ENCODE measurements around the gene GSK3B. TPM values are rescaled to one million over a fixed set of nuclear protein-coding genes. Genes with fewer than 3 reads are reported as not detected.

The GSK3B gene
- total and polyA plus RNA-seq, 2 experiments from 2014 or later, result 19.7 to 43.1 TPM

- no peaks in the 10 kb centered on the region for H3K27me3 ChIP-seq (replicated peaks; ENCODE audit: insufficient read depth)
Observed at GRCh38 chr3:119783255-119783654, 311.0 kb downstream of the GSK3B start.

GRCh38 chr3:119782460-119782859 lies 311.8 kb downstream of the GSK3B start:
- H3K4me3 ChIP-seq, result no peak overlapping the region
- no peaks in the 10 kb centered on the region for H3K79me2 ChIP-seq (ENCODE audit: insufficient read depth)
- H3F3A ChIP-seq (ENCODE audit: insufficient read depth), result no peaks in the 10 kb centered on the region
- H3K9me2 ChIP-seq (ENCODE audit: insufficient read depth), result no peaks in the 10 kb centered on the region
- 63 to 86% methylated on average over 1 of the region's 1 CpG for WGBS, 2 experiments (ENCODE audit: low coverage in 1 of 2, low lambda C conversion rate in 2 of 2, missing lambda C conversion rate in 2 of 2)
- H3K36me3 ChIP-seq (ENCODE audit: low read depth), result no peaks in the 10 kb centered on the region
- H3K4me2 ChIP-seq (ENCODE audit: unreplicated experiment), result no peak overlapping the region
- H3K27ac ChIP-seq, result no peak overlapping the region
- no peak for DNase-seq
- no peaks in the 10 kb centered on the region for H3K4me1 ChIP-seq (ENCODE audit: insufficient read depth)
- H2AFZ ChIP-seq, result no peak overlapping the region
- in situ Hi-C loops (cut with MboI), result no loop called here
- H3K9ac ChIP-seq, result no peak overlapping the region
- H4K20me1 ChIP-seq (ENCODE audit: insufficient read depth), result no peaks in the 10 kb centered on the region
- TF ChIP-seq EZH2phosphoT487 (IDR thresholded peaks at IDR 0.05; ENCODE audit: insufficient read depth, low read depth) (no peak), EZH2 (IDR thresholded peaks at IDR 0.05; ENCODE audit: insufficient read depth, poor library complexity, severe bottlenecking) (no peak)
- H3K9me3 ChIP-seq (ENCODE audit: low read depth), result no peaks in the 10 kb centered on the region
- H3K27me3 ChIP-seq (replicated peaks; ENCODE audit: insufficient read depth), result no peaks in the 10 kb centered on the region

More at GRCh38 chr3:119783255-119783654, 311.0 kb downstream of the GSK3B start:
- Histone ChIP-seq H3K27ac (no peak overlapping the region), H3K4me2 (ENCODE audit: unreplicated experiment) (no peak overlapping the region), H4K20me1 (ENCODE audit: insufficient read depth) (no peaks in the 10 kb centered on the region), H3K9ac (no peak overlapping the region), H3F3A (ENCODE audit: insufficient read depth) (no peaks in the 10 kb centered on the region), H3K9me2 (ENCODE audit: insufficient read depth) (no peaks in the 10 kb centered on the region), H3K36me3 (ENCODE audit: low read depth) (no peaks in the 10 kb centered on the region), H3K4me3 (no peak overlapping the region), H2AFZ (no peak overlapping the region), H3K79me2 (ENCODE audit: insufficient read depth) (no peaks in the 10 kb centered on the region), H3K9me3 (ENCODE audit: low read depth) (no peaks in the 10 kb centered on the region), H3K4me1 (ENCODE audit: insufficient read depth) (no peaks in the 10 kb centered on the region)
- in situ Hi-C loops (cut with MboI), result no loop called here
- TF ChIP-seq EZH2phosphoT487 (IDR thresholded peaks at IDR 0.05; ENCODE audit: insufficient read depth, low read depth), result no peak
- no peak for TF ChIP-seq EZH2 (IDR thresholded peaks at IDR 0.05; ENCODE audit: insufficient read depth, poor library complexity, severe bottlenecking)
- 60 to 61% methylated on average over 2 of the region's 2 CpGs for WGBS, 2 experiments (ENCODE audit: low coverage in 1 of 2, low lambda C conversion rate in 2 of 2, missing lambda C conversion rate in 2 of 2)
- no peak for DNase-seq

- H3K27me3 ChIP-seq (replicated peaks; ENCODE audit: insufficient read depth), result no peaks in the 10 kb centered on the region
- no peak within 1 kb of the TSS for H2AFZ ChIP-seq
- H3K36me3 ChIP-seq (ENCODE audit: low read depth), result no peaks in the 10 kb centered on the region
- H3K9ac ChIP-seq, result no peak within 1 kb of the TSS
- no peak for DNase-seq
- no peaks in the 10 kb centered on the region for H3F3A ChIP-seq (ENCODE audit: insufficient read depth)
- no peaks in the 10 kb centered on the region for H3K9me2 ChIP-seq (ENCODE audit: insufficient read depth)
- no peaks in the 10 kb centered on the region for H4K20me1 ChIP-seq (ENCODE audit: insufficient read depth)
- H3K27ac ChIP-seq, result no peak within 1 kb of the TSS
- TF ChIP-seq EZH2phosphoT487 (IDR thresholded peaks at IDR 0.05; ENCODE audit: insufficient read depth, low read depth) (no peak), EZH2 (IDR thresholded peaks at IDR 0.05; ENCODE audit: insufficient read depth, poor library complexity, severe bottlenecking) (no peak)
- no peak within 1 kb of the TSS for H3K4me2 ChIP-seq (ENCODE audit: unreplicated experiment)
- in situ Hi-C loops (cut with MboI), result no loop called here
- H3K9me3 ChIP-seq (ENCODE audit: low read depth), result no peaks in the 10 kb centered on the region
- WGBS, 2 experiments (ENCODE audit: low coverage in 1 of 2, low lambda C conversion rate in 2 of 2, missing lambda C conversion rate in 2 of 2), result 43 to 47% methylated on average over 10 of the region's 10 CpGs
- H3K79me2 ChIP-seq (ENCODE audit: insufficient read depth), result no peaks in the 10 kb centered on the region
- H3K4me3 ChIP-seq, result no peak within 1 kb of the TSS
- no peaks in the 10 kb centered on the region for H3K4me1 ChIP-seq (ENCODE audit: insufficient read depth)
Observed at GRCh38 chr3:119781330-119782198, 312.7 kb downstream of the GSK3B start, which contains the start of gene NR1I2. Gene NR1I2, plus strand, starts transcription at chr3:119782101.

- H3K27ac ChIP-seq, result no peak overlapping the region
- no peak overlapping the region for H3K4me2 ChIP-seq (ENCODE audit: unreplicated experiment)
- H3K9ac ChIP-seq, result no peak overlapping the region
- in situ Hi-C loops (cut with MboI), result no loop called here
- H3F3A ChIP-seq (ENCODE audit: insufficient read depth), result no peaks in the 10 kb centered on the region
- H3K4me3 ChIP-seq, result no peak overlapping the region
- WGBS, 2 experiments (ENCODE audit: low coverage in 1 of 2, low lambda C conversion rate in 2 of 2, missing lambda C conversion rate in 2 of 2), result 36 to 45% methylated on average over 2 of the region's 2 CpGs
- H4K20me1 ChIP-seq (ENCODE audit: insufficient read depth), result no peaks in the 10 kb centered on the region
- H3K27me3 ChIP-seq (replicated peaks; ENCODE audit: insufficient read depth), result no peaks in the 10 kb centered on the region
- no peak overlapping the region for H2AFZ ChIP-seq
- TF ChIP-seq EZH2phosphoT487 (IDR thresholded peaks at IDR 0.05; ENCODE audit: insufficient read depth, low read depth) (no peak), EZH2 (IDR thresholded peaks at IDR 0.05; ENCODE audit: insufficient read depth, poor library complexity, severe bottlenecking) (no peak)
- H3K9me2 ChIP-seq (ENCODE audit: insufficient read depth), result no peaks in the 10 kb centered on the region
- H3K79me2 ChIP-seq (ENCODE audit: insufficient read depth), result no peaks in the 10 kb centered on the region
- H3K4me1 ChIP-seq (ENCODE audit: insufficient read depth), result no peaks in the 10 kb centered on the region
- no peaks in the 10 kb centered on the region for H3K9me3 ChIP-seq (ENCODE audit: low read depth)
- DNase-seq, result no peak
- no peaks in the 10 kb centered on the region for H3K36me3 ChIP-seq (ENCODE audit: low read depth)
Observed at GRCh38 chr3:119779731-119780383, 314.4 kb downstream of the GSK3B start.
